OCI-LY7 (cell line): ENCODE data around the gene CRB1. TPM values are rescaled to one million over a fixed set of nuclear protein-coding genes. Genes with fewer than 3 reads are reported as not detected.
"Not testable (repeated sequence)": the region's sequence is repeated elsewhere in the genome, so short reads cannot be mapped to it uniquely, and the experiment has no call there.

ENCODE experiments used
- BruUV-seq: library from RNA; stranded (reverse); fragments of 400-500 nt; replicated peaks from 2 replicates; lab custom pipeline; 2021; lab: Mats Ljungman, UMichigan
- CTCF ChIA-PET: fragments of 300-600 bp; sonication (Branson Sonifier 250); formaldehyde crosslinking; loops from one replicate; lab custom pipeline; 2022; ENCODE audit warnings: antibody characterized with exemption; ENCODE audit not compliant: unreplicated experiment; lab: Charles Lee
- POLR2A ChIA-PET: fragments of 300-600 bp; sonication (Branson Sonifier 250); formaldehyde crosslinking; loops from one replicate; lab custom pipeline; 2022; ENCODE audit warnings: antibody characterized with exemption; lab: Charles Lee
- DNase-seq: peaks from one replicate; pipeline ENCODE4 v3.0.0-alpha.2; 2015; ENCODE audit warnings: low spot score
- H2AFZ ChIP-seq: fragments of 200-600 bp; sonication (generic), shearing (Covaris generic); 2 replicates; pipeline ENCODE4 v1.6.1; 2014; ENCODE audit warnings: mild to moderate bottlenecking, antibody characterized with exemption, low read length, moderate library complexity
- H3K27ac ChIP-seq: fragments of 200-600 bp; sonication (generic); 2 replicates; pipeline ENCODE4 v1.5.1; 2014; ENCODE audit warnings: mixed run types, low read depth, mild to moderate bottlenecking, moderate library complexity, low read length, inconsistent platforms; ENCODE audit not compliant: poor library complexity, severe bottlenecking
- H3K36me3 ChIP-seq: fragments of 200-600 bp; sonication (generic); 2 replicates; pipeline ENCODE4 v1.6.1; 2014; ENCODE audit warnings: mild to moderate bottlenecking, antibody characterized with exemption, low read length, moderate library complexity, mixed read lengths; ENCODE audit not compliant: insufficient read depth
- H3K4me1 ChIP-seq: fragments of 200-600 bp; sonication (generic); 2 replicates; pipeline ENCODE4 v1.5.1; 2014; ENCODE audit warnings: mild to moderate bottlenecking, low read length; ENCODE audit not compliant: insufficient read depth, poor library complexity, severe bottlenecking
- H3K4me2 ChIP-seq: fragments of 200-600 bp; sonication (generic); 2 replicates; pipeline ENCODE4 v1.6.1; 2014; ENCODE audit warnings: mild to moderate bottlenecking, low read length
- H3K4me3 ChIP-seq: fragments of 200-600 bp; sonication (generic); 2 replicates; pipeline ENCODE4 v1.5.1; 2014; ENCODE audit warnings: mild to moderate bottlenecking, low read depth, low read length; ENCODE audit not compliant: poor library complexity, severe bottlenecking
- H3K79me2 ChIP-seq: fragments of 200-600 bp; sonication (generic); 2 replicates; pipeline ENCODE4 v1.6.1; 2016; ENCODE audit warnings: low read depth, mild to moderate bottlenecking, low read length, moderate library complexity, mixed read lengths; ENCODE audit not compliant: insufficient read depth
- H3K9me2 ChIP-seq: fragments of 200-600 bp; sonication (generic); 2 replicates; pipeline ENCODE4 v1.6.1; 2016; ENCODE audit warnings: mild to moderate bottlenecking, low read length, mixed read lengths; ENCODE audit not compliant: insufficient read depth
- H3K9me3 ChIP-seq: fragments of 200-600 bp; sonication (generic); 2 replicates; pipeline ENCODE4 v1.6.1; 2014; ENCODE audit warnings: mild to moderate bottlenecking, mixed run types, low read length, mixed read lengths
- H4K20me1 ChIP-seq: fragments of 200-600 bp; sonication (generic); 2 replicates; pipeline ENCODE4 v1.6.1; 2014; ENCODE audit warnings: mild to moderate bottlenecking, antibody characterized with exemption, low read length, moderate library complexity, mixed read lengths; ENCODE audit not compliant: insufficient read depth
- CTCF ChIP-seq: fragments of 200-600 bp; sonication (generic); conservative IDR thresholded peaks from 2 replicates; pipeline ENCODE4 v1.5.1; 2014; ENCODE audit warnings: mild to moderate bottlenecking, antibody characterized with exemption, low read length, moderate library complexity, mixed read lengths
- EZH2phosphoT487 ChIP-seq: fragments of 200-600 bp; sonication (generic); IDR thresholded peaks from 2 replicates; pipeline ENCODE4 v1.6.1; 2018; ENCODE audit warnings: low read depth, borderline replicate concordance, mild to moderate bottlenecking, mixed run types, antibody characterized with exemption, low read length, moderate library complexity, mixed read lengths
- intact Hi-C: fragments of 100-400 bp; cut with micrococcal nuclease; formaldehyde crosslinking; loops from one replicate; pipeline ENCODE4 v1.10.0; 2022; ENCODE audit not compliant: unreplicated experiment
- total RNA-seq, 2 experiments: library from RNA; depleted of rRNA in 1 of 2; stranded (reverse); fragments of >200 nt in 1 of 2; shearing (Covaris generic) in 1 of 2; gene quantifications; 2 replicates each; pipeline ENCODE4 v1.2.3, GENCODE V29; 2014 to 2022

The CRB1 gene
- total RNA-seq, 2 experiments from 2014 or later: 0.25 TPM; not detected in 1

GRCh38 chr1:197485790-197486189, 217.7 kb downstream of the CRB1 start:
- H3K27ac ChIP-seq: no peak overlapping the region
- no peak overlapping the region for H3K4me2 ChIP-seq
- no peak overlapping the region for H2AFZ ChIP-seq
- intact Hi-C loops: no loop called here
- no peaks in the 10 kb centered on the region for H4K20me1 ChIP-seq
- no peak for DNase-seq
- H3K9me3 ChIP-seq: no peaks in the 10 kb centered on the region
- no peak overlapping the region for H3K4me3 ChIP-seq
- H3K9me2 ChIP-seq: no peaks in the 10 kb centered on the region
- TF ChIP-seq CTCF (no peak), EZH2phosphoT487 (no peak)
- no peaks in the 10 kb centered on the region for H3K4me1 ChIP-seq
- ChIA-PET POLR2A (interaction anchor here (0.7 to 1.2 kb wide), 2 partner anchors 18 to 45 kb away, joined by 3 to 5 read pairs; no protein-coding TSS in a partner anchor), CTCF (no interaction called here)
- H3K79me2 ChIP-seq: no peaks in the 10 kb centered on the region
- no TSS peak for BruUV-seq
- no peaks in the 10 kb centered on the region for H3K36me3 ChIP-seq

- ChIA-PET POLR2A (no interaction called here), CTCF (no interaction called here)
- no peak for DNase-seq
- no peak overlapping the region for H3K4me2 ChIP-seq
- H3K4me1 ChIP-seq: no peaks in the 10 kb centered on the region
- no peak overlapping the region for H3K27ac ChIP-seq
- no peaks in the 10 kb centered on the region for H4K20me1 ChIP-seq
- H3K4me3 ChIP-seq: no peak overlapping the region
- BruUV-seq: no TSS peak
- H2AFZ ChIP-seq: no peak overlapping the region
- H3K79me2 ChIP-seq: no peaks in the 10 kb centered on the region
- H3K36me3 ChIP-seq: no peaks in the 10 kb centered on the region
- TF ChIP-seq CTCF (no peak), EZH2phosphoT487 (no peak)
- H3K9me3 ChIP-seq: no peaks in the 10 kb centered on the region
- no peaks in the 10 kb centered on the region for H3K9me2 ChIP-seq
- intact Hi-C loops: no loop called here
These were observed 218.9 kb downstream of the CRB1 start for GRCh38 chr1:197486946-197487345.

GRCh38 chr1:197491505-197491904, 223.5 kb downstream of the CRB1 start:
- H3K27ac ChIP-seq, H2AFZ ChIP-seq, H3K36me3 ChIP-seq, BruUV-seq, DNase-seq, H3K4me1 ChIP-seq, H3K4me2 ChIP-seq, H3K9me3 ChIP-seq, CTCF ChIA-PET, H3K4me3 ChIP-seq, intact Hi-C loops, H3K79me2 ChIP-seq, H3K9me2 ChIP-seq, H4K20me1 ChIP-seq: not testable (repeated sequence)
- POLR2A ChIA-PET: interaction anchor here (0.6 kb wide), 2 partner anchors 21 to 93 kb away, joined by 3 read pairs; no protein-coding TSS in a partner anchor
